ENCODE results near the gene RCN2. TPM values are rescaled to one million over a fixed set of nuclear protein-coding genes. Genes with fewer than 3 reads are reported as not detected.

RCN2 gene
- polyA plus RNA-seq, 1 experiment: 30.8 TPM

DNA sequence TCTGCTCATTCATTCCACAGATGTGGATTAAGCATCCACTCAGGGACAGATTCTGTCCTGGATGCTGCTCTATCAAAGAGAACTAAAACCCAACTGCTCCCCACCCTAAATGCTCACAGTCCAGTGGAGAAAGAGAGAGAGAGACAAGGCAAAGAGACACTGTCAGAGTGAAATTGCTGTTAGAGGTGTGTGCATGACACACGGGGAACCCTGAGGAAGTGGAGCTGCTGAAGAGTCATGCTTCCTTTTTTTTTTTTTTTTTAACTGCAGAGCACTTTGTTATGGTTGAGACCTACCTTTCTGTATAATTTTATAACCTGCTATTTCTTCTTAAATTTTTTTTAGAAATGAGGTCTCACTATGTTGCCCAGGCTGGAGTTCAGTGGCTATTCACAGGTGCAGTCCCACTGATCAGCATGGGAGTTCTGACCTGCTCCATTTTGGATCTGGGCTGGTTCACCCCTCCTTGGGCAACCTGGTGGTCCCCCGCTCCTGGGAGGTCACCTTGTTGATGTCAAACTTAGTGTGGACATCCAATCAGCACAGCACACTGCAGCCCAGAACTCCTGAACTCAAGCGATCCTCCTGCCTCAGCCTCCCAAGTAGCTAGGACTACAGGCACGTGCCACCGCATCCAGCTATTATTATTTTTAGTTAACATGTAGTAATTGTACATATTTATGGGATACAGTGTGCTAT is 45.2 kb downstream of the RCN2 start:
- TF ChIP-seq, protein P1, sequence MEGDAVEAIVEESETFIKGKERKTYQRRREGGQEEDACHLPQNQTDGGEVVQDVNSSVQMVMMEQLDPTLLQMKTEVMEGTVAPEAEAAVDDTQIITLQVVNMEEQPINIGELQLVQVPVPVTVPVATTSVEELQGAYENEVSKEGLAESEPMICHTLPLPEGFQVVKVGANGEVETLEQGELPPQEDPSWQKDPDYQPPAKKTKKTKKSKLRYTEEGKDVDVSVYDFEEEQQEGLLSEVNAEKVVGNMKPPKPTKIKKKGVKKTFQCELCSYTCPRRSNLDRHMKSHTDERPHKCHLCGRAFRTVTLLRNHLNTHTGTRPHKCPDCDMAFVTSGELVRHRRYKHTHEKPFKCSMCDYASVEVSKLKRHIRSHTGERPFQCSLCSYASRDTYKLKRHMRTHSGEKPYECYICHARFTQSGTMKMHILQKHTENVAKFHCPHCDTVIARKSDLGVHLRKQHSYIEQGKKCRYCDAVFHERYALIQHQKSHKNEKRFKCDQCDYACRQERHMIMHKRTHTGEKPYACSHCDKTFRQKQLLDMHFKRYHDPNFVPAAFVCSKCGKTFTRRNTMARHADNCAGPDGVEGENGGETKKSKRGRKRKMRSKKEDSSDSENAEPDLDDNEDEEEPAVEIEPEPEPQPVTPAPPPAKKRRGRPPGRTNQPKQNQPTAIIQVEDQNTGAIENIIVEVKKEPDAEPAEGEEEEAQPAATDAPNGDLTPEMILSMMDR (IDR thresholded peaks at IDR 0.05; ENCODE audit: insufficient read depth, low read depth, low read length): no peak
- no peaks in the 10 kb centered on the region for H3K36me3 ChIP-seq (ENCODE audit: control insufficient read depth, insufficient read depth, low read length)
- CTCF ChIA-PET: no interaction called here
- no peak overlapping the region for H3K4me3 ChIP-seq (ENCODE audit: low read depth, low read length)
- DNase-seq (ENCODE audit: low read depth): no peak
- POLR2A ChIA-PET: interaction anchor here (0.5 kb wide), 1 partner anchor 14 kb away, joined by 12 read pairs; no protein-coding TSS in a partner anchor
- peaks cover 5% of the 10 kb centered on the region for H3K27me3 ChIP-seq (ENCODE audit: control insufficient read depth, insufficient read depth, low read length)

DNA sequence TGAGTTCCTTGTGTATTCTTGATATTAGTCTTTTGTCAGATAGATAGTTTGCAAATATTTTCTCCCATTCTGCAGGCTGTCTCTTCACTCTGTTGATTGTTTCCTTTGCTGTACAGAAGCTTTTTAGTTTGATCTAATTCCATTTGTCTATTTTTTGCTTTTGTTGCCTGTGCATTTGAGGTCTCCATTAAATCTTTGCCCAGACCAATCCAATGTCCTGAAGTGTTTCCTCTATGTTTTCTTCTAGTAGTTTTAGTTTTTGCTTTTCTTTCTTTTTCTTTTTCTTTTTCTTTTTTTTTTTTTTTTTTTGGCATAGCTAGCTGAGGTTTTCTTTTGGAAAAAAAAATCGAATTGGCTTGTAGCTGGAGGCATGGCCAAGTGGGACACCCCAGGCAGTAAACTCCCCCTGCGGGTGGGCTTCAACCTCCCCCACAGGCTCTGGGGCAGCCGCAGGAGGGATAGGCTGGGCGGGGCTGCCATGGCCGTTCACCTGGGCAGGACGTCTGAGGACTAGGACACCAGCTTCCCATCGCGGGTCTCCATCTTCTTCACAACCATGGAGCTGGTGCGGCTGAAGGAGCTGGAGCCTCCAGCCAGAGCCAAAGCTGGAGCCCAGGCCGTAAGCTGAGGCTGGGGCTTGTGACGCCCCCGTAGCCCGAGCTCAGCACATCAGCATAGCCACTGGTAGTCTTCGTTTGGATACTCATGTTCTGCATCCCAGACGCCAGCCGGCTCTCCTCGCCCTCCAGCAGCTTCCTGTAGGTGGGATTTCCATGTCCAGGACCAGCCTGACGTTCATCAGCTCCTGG is 47.2 kb downstream of the RCN2 start:
- Histone ChIP-seq H3K27me3 (ENCODE audit: control insufficient read depth, insufficient read depth, low read length) (peaks cover 6% of the 10 kb centered on the region), H3K36me3 (ENCODE audit: control insufficient read depth, insufficient read depth, low read length) (no peaks in the 10 kb centered on the region), H3K4me3 (ENCODE audit: low read depth, low read length) (no peak overlapping the region)
- CTCF ChIA-PET: interaction anchor here (0.6 to 1.2 kb wide), 3 partner anchors 9 to 45 kb away, joined by 3 to 4 read pairs (median 3); no protein-coding TSS in a partner anchor
- POLR2A ChIA-PET: no interaction called here
- DNase-seq (ENCODE audit: low read depth): no peak
- TF ChIP-seq, protein P1 (IDR thresholded peaks at IDR 0.05; ENCODE audit: insufficient read depth, low read depth, low read length): no peak

DNA sequence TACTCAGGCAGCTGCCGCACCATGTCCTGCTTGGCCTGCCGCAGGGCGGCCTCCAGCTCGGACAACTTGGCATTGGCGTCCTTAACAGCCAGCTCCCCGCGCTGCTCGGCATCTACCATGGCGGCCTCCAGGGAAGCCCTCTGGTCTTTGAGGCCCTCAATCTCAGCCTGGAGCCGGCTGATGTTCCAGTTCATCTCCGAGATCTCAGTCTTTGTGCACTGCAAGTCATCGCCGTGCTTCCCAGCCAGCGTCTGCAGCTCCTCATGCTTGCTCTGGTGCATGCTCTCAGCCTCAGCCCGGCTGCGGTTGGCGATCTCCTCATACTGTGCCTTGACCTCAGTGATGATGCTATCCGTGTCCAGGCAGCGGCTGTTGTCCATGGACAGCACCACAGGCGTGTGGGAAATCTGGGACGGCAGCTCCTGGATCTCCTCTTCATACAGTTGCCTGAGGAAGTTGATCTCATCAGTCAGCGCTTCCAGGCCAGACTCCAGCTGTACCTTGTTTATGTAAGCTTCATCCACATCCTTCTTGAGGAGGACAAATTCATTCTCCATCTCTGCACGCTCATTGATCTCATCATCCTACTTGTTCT is 47.9 kb downstream of the RCN2 start:
- TF ChIP-seq, protein P1 (IDR thresholded peaks at IDR 0.05; ENCODE audit: insufficient read depth, low read depth, low read length): no peak
- ChIA-PET CTCF (no interaction called here), POLR2A (no interaction called here)
- Histone ChIP-seq H3K27me3 (ENCODE audit: control insufficient read depth, insufficient read depth, low read length) (peaks cover 5% of the 10 kb centered on the region), H3K4me3 (ENCODE audit: low read depth, low read length) (no peak overlapping the region), H3K36me3 (ENCODE audit: control insufficient read depth, insufficient read depth, low read length) (no peaks in the 10 kb centered on the region)
- DNase-seq (ENCODE audit: low read depth): no peak

DNA sequence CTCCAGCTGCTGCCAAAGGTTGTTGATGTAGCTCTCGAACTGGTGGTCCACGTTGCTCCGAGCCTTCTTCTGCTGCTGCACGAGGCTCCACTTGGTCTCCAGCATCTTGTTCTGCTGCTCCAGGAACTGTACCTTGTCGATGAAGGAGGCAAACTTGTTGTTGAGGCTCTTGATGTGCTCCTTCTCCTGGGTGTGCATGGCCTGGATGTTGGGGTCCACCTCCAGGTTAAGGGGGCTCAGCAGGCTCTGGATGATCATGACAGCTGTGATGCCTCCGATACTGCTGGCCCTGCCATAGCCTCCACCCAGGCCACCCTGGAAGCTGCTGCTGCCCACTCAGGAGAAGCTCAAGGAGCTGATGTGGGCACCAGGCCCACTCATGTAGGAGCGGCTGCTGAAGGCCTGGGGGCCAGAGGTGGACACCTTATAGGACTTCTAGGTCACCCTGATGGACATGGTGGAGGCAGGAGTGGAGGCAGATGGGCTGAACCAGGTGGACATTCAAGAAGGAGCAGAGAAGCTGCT is 48.5 kb downstream of the RCN2 start:
- H3K27me3 ChIP-seq (ENCODE audit: control insufficient read depth, insufficient read depth, low read length): peaks cover 4% of the 10 kb centered on the region; the same call in 1 of the 2 replicates
- no peaks in the 10 kb centered on the region for H3K36me3 ChIP-seq (ENCODE audit: control insufficient read depth, insufficient read depth, low read length)
- TF ChIP-seq, protein P1 (IDR thresholded peaks at IDR 0.05; ENCODE audit: insufficient read depth, low read depth, low read length): no peak
- ChIA-PET CTCF (no interaction called here), POLR2A (no interaction called here)
- no peak overlapping the region for H3K4me3 ChIP-seq (ENCODE audit: low read depth, low read length)
- no peak for DNase-seq (ENCODE audit: low read depth)

DNA sequence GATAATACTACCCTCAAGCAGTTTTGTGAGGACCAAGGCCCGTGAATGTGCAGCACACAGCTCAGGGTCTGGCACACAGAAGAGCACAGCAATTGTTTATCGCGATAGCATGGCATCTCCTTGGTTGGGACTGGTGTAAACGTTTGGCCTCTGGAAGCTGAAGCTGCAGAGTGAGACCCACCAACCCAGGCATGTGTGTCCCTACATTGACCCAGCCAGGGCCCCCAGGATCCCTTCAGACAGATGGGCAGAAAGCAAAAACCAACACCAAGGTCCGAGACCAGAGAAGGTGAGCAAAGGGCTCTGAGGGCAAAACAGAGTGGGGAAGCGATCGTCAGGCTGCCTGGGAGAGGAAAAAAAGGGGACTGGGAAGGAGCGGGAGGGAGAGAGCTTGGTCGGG is 50.8 kb downstream of the RCN2 start:
- TF ChIP-seq, protein P1 (IDR thresholded peaks at IDR 0.05; ENCODE audit: insufficient read depth, low read depth, low read length): no peak
- Histone ChIP-seq H3K36me3 (ENCODE audit: control insufficient read depth, insufficient read depth, low read length) (no peaks in the 10 kb centered on the region), H3K27me3 (ENCODE audit: control insufficient read depth, insufficient read depth, low read length) (peaks cover 3% of the 10 kb centered on the region; the same call in 1 of the 2 replicates), H3K4me3 (ENCODE audit: low read depth, low read length) (no peak overlapping the region)
- DNase-seq (ENCODE audit: low read depth): no peak
- POLR2A ChIA-PET: no interaction called here
- CTCF ChIA-PET: interaction anchor here (1.6 kb wide), 1 partner anchor 9 kb away, joined by 9 read pairs; no protein-coding TSS in a partner anchor

Data from BJ (cell line).